ENCODE results near the gene TMEFF2. TPM values are rescaled to one million over a fixed set of nuclear protein-coding genes. Genes with fewer than 3 reads are reported as not detected.
A peak's percentile ranks its signal among the peaks of the same experiment; 100 is the strongest.

TMEFF2 gene
- total and polyA plus RNA-seq, 2 experiments from 2014 or later: 0.13 TPM; not detected in 1

GRCh38 chr2:191907545-191907944 lies 287.2 kb downstream of the TMEFF2 start:
- WGBS, 2 experiments (ENCODE audit: low coverage in 1 of 2, low lambda C conversion rate in 2 of 2, missing lambda C conversion rate in 2 of 2): 96 to 98% methylated on average over 3 of the region's 3 CpGs

GRCh38 chr2:191907091-191907490 lies 287.6 kb downstream of the TMEFF2 start:
- in situ Hi-C loops (cut with MboI): no loop called here

More at GRCh38 chr2:191907545-191907944, 287.2 kb downstream of the TMEFF2 start:
- peaks cover 10% of the 10 kb centered on the region for H3K4me1 ChIP-seq (ENCODE audit: insufficient read depth)
- peaks cover 15% of the 10 kb centered on the region; the same call in 1 of the 2 replicates for H3F3A ChIP-seq (ENCODE audit: insufficient read depth)
- no peak for TF ChIP-seq EZH2 (IDR thresholded peaks at IDR 0.05; ENCODE audit: insufficient read depth, poor library complexity, severe bottlenecking)
- TF ChIP-seq EZH2phosphoT487 (IDR thresholded peaks at IDR 0.05; ENCODE audit: insufficient read depth, low read depth): no peak
- no peaks in the 10 kb centered on the region for H4K20me1 ChIP-seq (ENCODE audit: insufficient read depth)
- in situ Hi-C loops (cut with MboI): no loop called here
- H3K4me2 ChIP-seq (ENCODE audit: unreplicated experiment): no peak overlapping the region
- no peak overlapping the region for H3K9ac ChIP-seq
- H3K36me3 ChIP-seq (ENCODE audit: low read depth): no peaks in the 10 kb centered on the region
- H3K79me2 ChIP-seq (ENCODE audit: insufficient read depth): no peaks in the 10 kb centered on the region
- H3K4me3 ChIP-seq: no peak overlapping the region
- no peak overlapping the region for H2AFZ ChIP-seq
- no peak overlapping the region for H3K27ac ChIP-seq
- DNase-seq: no peak
- no peaks in the 10 kb centered on the region for H3K27me3 ChIP-seq (replicated peaks; ENCODE audit: insufficient read depth)
- no peaks in the 10 kb centered on the region for H3K9me3 ChIP-seq (ENCODE audit: low read depth)
- no peaks in the 10 kb centered on the region for H3K9me2 ChIP-seq (ENCODE audit: insufficient read depth)

GRCh38 chr2:191905336-191905735 lies 289.4 kb downstream of the TMEFF2 start:
- DNase-seq: no peak
- H3K9me2 ChIP-seq (ENCODE audit: insufficient read depth): no peaks in the 10 kb centered on the region
- H3K9ac ChIP-seq: no peak overlapping the region
- no peaks in the 10 kb centered on the region for H4K20me1 ChIP-seq (ENCODE audit: insufficient read depth)
- WGBS, 2 experiments (ENCODE audit: low coverage in 1 of 2, low lambda C conversion rate in 2 of 2, missing lambda C conversion rate in 2 of 2): 46 to 56% methylated on average over 4 of the region's 4 CpGs
- no peaks in the 10 kb centered on the region for H3K36me3 ChIP-seq (ENCODE audit: low read depth)
- H3K9me3 ChIP-seq (ENCODE audit: low read depth): no peaks in the 10 kb centered on the region
- H2AFZ ChIP-seq: no peak overlapping the region
- H3K4me1 ChIP-seq (ENCODE audit: insufficient read depth): peaks cover 3% of the 10 kb centered on the region
- H3F3A ChIP-seq (ENCODE audit: insufficient read depth): peaks cover 4% of the 10 kb centered on the region; the same call in 1 of the 2 replicates
- H3K27ac ChIP-seq: no peak overlapping the region
- no peak overlapping the region for H3K4me2 ChIP-seq (ENCODE audit: unreplicated experiment)
- TF ChIP-seq EZH2 (IDR thresholded peaks at IDR 0.05; ENCODE audit: insufficient read depth, poor library complexity, severe bottlenecking) (no peak), EZH2phosphoT487 (IDR thresholded peaks at IDR 0.05; ENCODE audit: insufficient read depth, low read depth) (no peak)
- H3K79me2 ChIP-seq (ENCODE audit: insufficient read depth): no peaks in the 10 kb centered on the region
- no peak overlapping the region for H3K4me3 ChIP-seq
- no peaks in the 10 kb centered on the region for H3K27me3 ChIP-seq (replicated peaks; ENCODE audit: insufficient read depth)
- in situ Hi-C loops (cut with MboI): no loop called here

More at GRCh38 chr2:191907091-191907490, 287.6 kb downstream of the TMEFF2 start:
- Histone ChIP-seq H3K27me3 (replicated peaks; ENCODE audit: insufficient read depth) (no peaks in the 10 kb centered on the region), H2AFZ (no peak overlapping the region), H3K27ac (no peak overlapping the region), H3K36me3 (ENCODE audit: low read depth) (no peaks in the 10 kb centered on the region), H4K20me1 (ENCODE audit: insufficient read depth) (no peaks in the 10 kb centered on the region), H3K79me2 (ENCODE audit: insufficient read depth) (no peaks in the 10 kb centered on the region), H3K4me2 (ENCODE audit: unreplicated experiment) (no peak overlapping the region), H3K4me1 (ENCODE audit: insufficient read depth) (peaks cover 10% of the 10 kb centered on the region), H3K4me3 (no peak overlapping the region), H3K9me2 (ENCODE audit: insufficient read depth) (no peaks in the 10 kb centered on the region), H3F3A (ENCODE audit: insufficient read depth) (peaks cover 15% of the 10 kb centered on the region; the same call in 1 of the 2 replicates), H3K9me3 (ENCODE audit: low read depth) (no peaks in the 10 kb centered on the region), H3K9ac (no peak overlapping the region)
- DNase-seq: no peak
- TF ChIP-seq EZH2phosphoT487 (IDR thresholded peaks at IDR 0.05; ENCODE audit: insufficient read depth, low read depth) (no peak), EZH2 (IDR thresholded peaks at IDR 0.05; ENCODE audit: insufficient read depth, poor library complexity, severe bottlenecking) (no peak)

GRCh38 chr2:191901031-191901430 lies 293.7 kb downstream of the TMEFF2 start:
- Histone ChIP-seq H3K79me2 (ENCODE audit: insufficient read depth) (no peaks in the 10 kb centered on the region), H3K4me3 (no peak overlapping the region), H3K9ac (no peak overlapping the region), H3K4me2 (ENCODE audit: unreplicated experiment) (no peak overlapping the region), H3K27ac (no peak overlapping the region), H3K9me3 (ENCODE audit: low read depth) (no peaks in the 10 kb centered on the region), H3F3A (ENCODE audit: insufficient read depth) (peaks cover 12% of the 10 kb centered on the region), H4K20me1 (ENCODE audit: insufficient read depth) (no peaks in the 10 kb centered on the region), H3K4me1 (ENCODE audit: insufficient read depth) (peaks cover 13% of the 10 kb centered on the region), H3K9me2 (ENCODE audit: insufficient read depth) (no peaks in the 10 kb centered on the region), H2AFZ (no peak overlapping the region), H3K36me3 (ENCODE audit: low read depth) (no peaks in the 10 kb centered on the region), H3K27me3 (replicated peaks; ENCODE audit: insufficient read depth) (no peaks in the 10 kb centered on the region)
- in situ Hi-C loops (cut with MboI): no loop called here
- DNase-seq: no peak
- 81 to 85% methylated on average over 1 of the region's 1 CpG for WGBS, 2 experiments (ENCODE audit: low coverage in 1 of 2, low lambda C conversion rate in 2 of 2, missing lambda C conversion rate in 2 of 2)
- TF ChIP-seq EZH2 (IDR thresholded peaks at IDR 0.05; ENCODE audit: insufficient read depth, poor library complexity, severe bottlenecking) (no peak), EZH2phosphoT487 (IDR thresholded peaks at IDR 0.05; ENCODE audit: insufficient read depth, low read depth) (no peak)

GRCh38 chr2:191899410-191899809 lies 295.3 kb downstream of the TMEFF2 start:
- peak; percentile 93 for DNase-seq
- H4K20me1 ChIP-seq (ENCODE audit: insufficient read depth): no peaks in the 10 kb centered on the region

More at GRCh38 chr2:191899410-191899809, 295.3 kb downstream of the TMEFF2 start:
- Histone ChIP-seq H3K4me2 (ENCODE audit: unreplicated experiment) (peak overlapping the region; percentile 64), H3K4me1 (ENCODE audit: insufficient read depth) (peaks cover 25% of the 10 kb centered on the region), H3F3A (ENCODE audit: insufficient read depth) (peaks cover 14% of the 10 kb centered on the region), H3K27ac (peak overlapping the region; percentile 48), H3K9ac (0 out of 2 replicates have a peak overlapping the region, but pooled peaks have one; percentile 9), H3K4me3 (no peak overlapping the region), H3K27me3 (replicated peaks; ENCODE audit: insufficient read depth) (no peaks in the 10 kb centered on the region), H3K79me2 (ENCODE audit: insufficient read depth) (no peaks in the 10 kb centered on the region), H2AFZ (peak overlapping the region; percentile 6; the same call in 1 of the 2 replicates), H3K9me2 (ENCODE audit: insufficient read depth) (no peaks in the 10 kb centered on the region), H3K36me3 (ENCODE audit: low read depth) (no peaks in the 10 kb centered on the region), H3K9me3 (ENCODE audit: low read depth) (no peaks in the 10 kb centered on the region)
- 3 to 5% methylated on average over 2 of the region's 2 CpGs for WGBS, 2 experiments (ENCODE audit: low coverage in 1 of 2, low lambda C conversion rate in 2 of 2, missing lambda C conversion rate in 2 of 2)
- in situ Hi-C loops (cut with MboI): no loop called here
- TF ChIP-seq EZH2 (IDR thresholded peaks at IDR 0.05; ENCODE audit: insufficient read depth, poor library complexity, severe bottlenecking): no peak
- TF ChIP-seq EZH2phosphoT487 (IDR thresholded peaks at IDR 0.05; ENCODE audit: insufficient read depth, low read depth): no peak

All from GM23248 (cell line).